ENCODE results near the gene DHX15. TPM values are rescaled to one million over a fixed set of nuclear protein-coding genes. Genes with fewer than 3 reads are reported as not detected.
"Not testable (repeated sequence)": the region's sequence is repeated elsewhere in the genome, so short reads cannot be mapped to it uniquely, and the experiment has no call there.

DHX15 gene
- total RNA-seq, 3 donors from 2014 or later (not counting 1 experiment from before 2014, with no cell fraction given), result 174 to 180 (median 179) TPM

DNA sequence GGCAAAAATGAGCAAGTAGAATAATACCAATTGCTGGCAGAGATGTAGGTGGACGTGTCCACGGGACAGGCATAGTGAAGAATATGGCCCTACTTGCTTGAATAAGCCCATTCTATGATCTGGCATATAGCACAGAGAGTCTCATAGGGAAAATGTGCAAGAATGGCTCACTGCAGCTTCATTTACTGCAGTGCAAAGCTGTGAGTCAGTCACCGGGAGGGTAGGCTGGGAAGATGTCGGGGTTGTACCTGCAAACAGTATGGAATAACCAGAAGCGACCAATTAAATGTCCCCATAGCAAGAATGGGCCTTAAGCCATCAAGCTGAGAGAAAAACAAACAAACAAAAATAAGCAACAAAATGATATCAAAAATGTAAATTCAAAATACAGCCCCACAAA is 74.3 kb downstream of the DHX15 start:
- ATAC-seq (no peak), DNase-seq (no peak)
- TF ChIP-seq, protein P1, sequence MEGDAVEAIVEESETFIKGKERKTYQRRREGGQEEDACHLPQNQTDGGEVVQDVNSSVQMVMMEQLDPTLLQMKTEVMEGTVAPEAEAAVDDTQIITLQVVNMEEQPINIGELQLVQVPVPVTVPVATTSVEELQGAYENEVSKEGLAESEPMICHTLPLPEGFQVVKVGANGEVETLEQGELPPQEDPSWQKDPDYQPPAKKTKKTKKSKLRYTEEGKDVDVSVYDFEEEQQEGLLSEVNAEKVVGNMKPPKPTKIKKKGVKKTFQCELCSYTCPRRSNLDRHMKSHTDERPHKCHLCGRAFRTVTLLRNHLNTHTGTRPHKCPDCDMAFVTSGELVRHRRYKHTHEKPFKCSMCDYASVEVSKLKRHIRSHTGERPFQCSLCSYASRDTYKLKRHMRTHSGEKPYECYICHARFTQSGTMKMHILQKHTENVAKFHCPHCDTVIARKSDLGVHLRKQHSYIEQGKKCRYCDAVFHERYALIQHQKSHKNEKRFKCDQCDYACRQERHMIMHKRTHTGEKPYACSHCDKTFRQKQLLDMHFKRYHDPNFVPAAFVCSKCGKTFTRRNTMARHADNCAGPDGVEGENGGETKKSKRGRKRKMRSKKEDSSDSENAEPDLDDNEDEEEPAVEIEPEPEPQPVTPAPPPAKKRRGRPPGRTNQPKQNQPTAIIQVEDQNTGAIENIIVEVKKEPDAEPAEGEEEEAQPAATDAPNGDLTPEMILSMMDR (IDR thresholded peaks at IDR 0.05), result no peak
- intact Hi-C loops (cut with micrococcal nuclease), result no loop called here
- Mint-ChIP-seq H3K36me3 (no peaks in the 10 kb centered on the region), H3K4me1 (no peaks in the 10 kb centered on the region), H3K27ac (no peak overlapping the region), H3K27me3 (ENCODE audit: low read depth in 2 of 2) (no peaks in the 10 kb centered on the region), H3K9me3 (no peaks in the 10 kb centered on the region), H3K4me3 (no peak overlapping the region)
- Histone ChIP-seq H3K27me3 (ENCODE audit: control insufficient read depth, insufficient read depth, low read length) (no peaks in the 10 kb centered on the region), H3K36me3 (ENCODE audit: control insufficient read depth, insufficient read depth, low read length) (no peaks in the 10 kb centered on the region), H3K4me3 (ENCODE audit: low read length) (no peak overlapping the region), H3K4me1 (ENCODE audit: control insufficient read depth, insufficient read depth, low read length) (no peaks in the 10 kb centered on the region), H3K9me3 (ENCODE audit: control insufficient read depth, insufficient read depth, low read length) (no peaks in the 10 kb centered on the region), H3K27ac (ENCODE audit: low read length) (no peak overlapping the region)
- over 99% methylated on average over 5 of the region's 5 CpGs for WGBS (ENCODE audit: insufficient coverage)

DNA sequence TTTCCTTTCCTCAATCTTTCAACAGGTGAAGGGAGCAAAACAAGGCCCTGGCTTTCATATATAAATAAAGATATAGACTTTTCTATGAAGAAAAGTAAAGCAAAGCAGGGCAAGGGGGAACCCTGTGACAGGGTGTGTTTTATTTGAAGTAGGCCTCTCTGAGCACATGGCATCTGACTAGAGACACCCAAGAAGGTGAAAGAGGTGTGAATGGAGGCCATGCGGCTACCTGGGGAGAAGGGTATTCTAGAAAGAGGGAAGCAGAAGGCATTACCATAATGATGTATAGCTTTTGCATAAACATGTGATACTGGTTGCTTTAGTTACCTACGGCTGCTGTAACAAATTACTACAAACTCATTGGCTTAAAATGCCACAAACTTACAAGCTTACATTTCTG is 75.8 kb downstream of the DHX15 start:
- ATAC-seq (no peak), DNase-seq (no peak)
- Mint-ChIP-seq H3K36me3 (no peaks in the 10 kb centered on the region), H3K27ac (no peak overlapping the region), H3K4me1 (no peaks in the 10 kb centered on the region), H3K27me3 (ENCODE audit: low read depth in 2 of 2) (no peaks in the 10 kb centered on the region), H3K9me3 (no peaks in the 10 kb centered on the region), H3K4me3 (no peak overlapping the region)
- Histone ChIP-seq H3K36me3 (ENCODE audit: control insufficient read depth, insufficient read depth, low read length) (no peaks in the 10 kb centered on the region), H3K9me3 (ENCODE audit: control insufficient read depth, insufficient read depth, low read length) (no peaks in the 10 kb centered on the region), H3K27ac (ENCODE audit: low read length) (no peak overlapping the region), H3K27me3 (ENCODE audit: control insufficient read depth, insufficient read depth, low read length) (no peaks in the 10 kb centered on the region), H3K4me3 (ENCODE audit: low read length) (no peak overlapping the region), H3K4me1 (ENCODE audit: control insufficient read depth, insufficient read depth, low read length) (no peaks in the 10 kb centered on the region)
- intact Hi-C loops (cut with micrococcal nuclease), result no loop called here
- WGBS (ENCODE audit: insufficient coverage), result 100% methylated on average over 2 of the region's 2 CpGs
- TF ChIP-seq, protein P1 (IDR thresholded peaks at IDR 0.05), result no peak

DNA sequence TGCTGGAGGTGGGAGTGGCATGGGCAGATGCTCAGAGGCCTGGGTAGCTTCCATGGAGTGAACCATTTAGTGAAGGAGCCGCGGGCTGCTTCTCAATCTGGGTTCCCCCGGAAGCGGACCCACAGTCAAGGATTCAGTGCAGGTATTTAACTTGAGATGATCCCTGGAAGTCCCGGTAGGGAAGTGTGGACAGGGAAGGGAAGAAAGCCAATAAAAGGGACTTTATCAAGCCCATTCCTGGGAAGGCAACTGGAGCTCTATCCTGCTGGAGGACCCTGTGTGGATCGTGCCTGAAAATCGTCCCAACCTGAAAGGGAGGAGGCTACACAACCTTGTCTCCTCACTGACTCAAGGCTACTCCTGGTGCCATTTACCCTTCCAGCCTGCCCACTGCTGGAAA is 76.9 kb downstream of the DHX15 start:
- H3K4me1 ChIP-seq (ENCODE audit: control insufficient read depth, insufficient read depth, low read length), result no peaks in the 10 kb centered on the region
- H3K4me3 Mint-ChIP-seq, result no peak overlapping the region
- H3K36me3 Mint-ChIP-seq, result no peaks in the 10 kb centered on the region
- no peaks in the 10 kb centered on the region for H3K27me3 Mint-ChIP-seq (ENCODE audit: low read depth in 2 of 2)
- no peak overlapping the region for H3K27ac ChIP-seq (ENCODE audit: low read length)
- ATAC-seq (no peak), DNase-seq (no peak)
- H3K27ac Mint-ChIP-seq, result no peak overlapping the region
- H3K36me3 ChIP-seq (ENCODE audit: control insufficient read depth, insufficient read depth, low read length), result no peaks in the 10 kb centered on the region
- intact Hi-C loops (cut with micrococcal nuclease), result no loop called here
- no peaks in the 10 kb centered on the region for H3K4me1 Mint-ChIP-seq
- H3K4me3 ChIP-seq (ENCODE audit: low read length), result no peak overlapping the region
- H3K27me3 ChIP-seq (ENCODE audit: control insufficient read depth, insufficient read depth, low read length), result no peaks in the 10 kb centered on the region
- WGBS (ENCODE audit: insufficient coverage), result 96% methylated on average over 7 of the region's 7 CpGs
- H3K9me3 ChIP-seq (ENCODE audit: control insufficient read depth, insufficient read depth, low read length), result no peaks in the 10 kb centered on the region
- TF ChIP-seq, protein P1 (IDR thresholded peaks at IDR 0.05), result no peak
- no peaks in the 10 kb centered on the region for H3K9me3 Mint-ChIP-seq

DNA sequence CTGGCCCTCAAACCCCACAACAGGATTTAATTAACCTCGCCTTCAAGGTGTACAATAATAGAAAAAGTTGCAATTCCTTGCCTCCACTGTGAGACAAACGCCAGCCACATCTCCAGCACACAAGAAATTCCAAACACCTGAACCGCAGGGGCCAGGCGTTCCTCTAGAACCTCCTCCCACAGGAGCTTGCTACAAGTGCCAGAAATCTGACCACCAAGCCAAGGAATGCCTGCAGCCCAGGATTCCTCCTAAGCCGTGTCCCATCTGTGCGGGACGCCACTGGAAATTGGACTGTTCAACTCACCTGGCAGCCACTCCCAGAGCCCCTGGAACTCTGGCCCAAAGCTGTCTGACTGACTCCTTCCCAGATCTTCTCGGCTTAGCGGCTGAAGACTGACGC is 81.3 kb downstream of the DHX15 start:
- intact Hi-C loops (cut with micrococcal nuclease); DNase-seq; H3K36me3 ChIP-seq (ENCODE audit: control insufficient read depth, insufficient read depth, low read length); H3K4me3 ChIP-seq (ENCODE audit: low read length); H3K27me3 Mint-ChIP-seq (ENCODE audit: low read depth in 2 of 2); H3K9me3 ChIP-seq (ENCODE audit: control insufficient read depth, insufficient read depth, low read length); H3K9me3 Mint-ChIP-seq; H3K27ac ChIP-seq (ENCODE audit: low read length); H3K27me3 ChIP-seq (ENCODE audit: control insufficient read depth, insufficient read depth, low read length); H3K4me1 ChIP-seq (ENCODE audit: control insufficient read depth, insufficient read depth, low read length); ATAC-seq; H3K4me1 Mint-ChIP-seq; H3K36me3 Mint-ChIP-seq; H3K27ac Mint-ChIP-seq; H3K4me3 Mint-ChIP-seq: not testable (repeated sequence)
- WGBS (ENCODE audit: insufficient coverage), result 94% methylated on average over 10 of the region's 10 CpGs
